Measurements from ENCODE around the gene GNG14.

The GNG14 gene

GRCh38 chr19:12725612-12726011 is 37.8 kb downstream of the GNG14 start:
- peak; percentile 29 for DNase-seq

- no peak for DNase-seq
These were observed 39.2 kb downstream of the GNG14 start for GRCh38 chr19:12726988-12727316.

GRCh38 chr19:12727745-12728433 is 40.1 kb downstream of the GNG14 start:
- no peak for DNase-seq

GRCh38 chr19:12730064-12730463 is 42.3 kb downstream of the GNG14 start:
- peak; percentile 63 for DNase-seq

- DNase-seq: no peak
These were observed 43.5 kb downstream of the GNG14 start for GRCh38 chr19:12731337-12731736.

GRCh38 chr19:12733369-12734214 is 45.8 kb downstream of the GNG14 start:
- peak; percentile 91 for DNase-seq

GRCh38 chr19:12736995-12737834 is 49.4 kb downstream of the GNG14 start, which contains the start of gene GET3:
GET3 (plus strand) TSS chr19:12737497; CDS start chr19:12737506, 9 bp downstream.
- peak; percentile 99 for DNase-seq

- DNase-seq: no peak
These were observed 50.1 kb downstream of the GNG14 start for GRCh38 chr19:12737835-12738351.
